ENCODE data around the gene TRIM37. TPM values are rescaled to one million over a fixed set of nuclear protein-coding genes. Genes with fewer than 3 reads are reported as not detected.

The TRIM37 gene
- total RNA-seq, 1 donor from 2014 or later: 25.4 TPM

GRCh38 chr17:58982626-58983025 is 124.1 kb downstream of the TRIM37 start:
- Histone ChIP-seq H3K4me3 (ENCODE audit: insufficient read depth, low read depth, low read length) (no peak overlapping the region), H3K9ac (ENCODE audit: low read length) (no peak overlapping the region), H3K36me3 (ENCODE audit: insufficient read depth, low read length) (no peaks in the 10 kb centered on the region), H4K20me1 (ENCODE audit: insufficient read depth, low read length) (no peaks in the 10 kb centered on the region), H3K9me3 (ENCODE audit: insufficient read depth, low read depth, low read length) (no peaks in the 10 kb centered on the region), H3K4me1 (ENCODE audit: insufficient read depth, low read length) (no peaks in the 10 kb centered on the region), H3K79me2 (ENCODE audit: insufficient read depth, low read length) (no peaks in the 10 kb centered on the region), H2AFZ (ENCODE audit: low read depth, low read length) (no peak overlapping the region), H3K4me2 (ENCODE audit: low read length) (no peak overlapping the region), H3K27ac (ENCODE audit: low read depth, low read length) (no peak overlapping the region), H3K27me3 (ENCODE audit: insufficient read depth, low read length) (no peaks in the 10 kb centered on the region)
- TF ChIP-seq EZH2 (IDR thresholded peaks at IDR 0.05; ENCODE audit: insufficient read depth, low read length): no peak
- TF ChIP-seq, protein P1, sequence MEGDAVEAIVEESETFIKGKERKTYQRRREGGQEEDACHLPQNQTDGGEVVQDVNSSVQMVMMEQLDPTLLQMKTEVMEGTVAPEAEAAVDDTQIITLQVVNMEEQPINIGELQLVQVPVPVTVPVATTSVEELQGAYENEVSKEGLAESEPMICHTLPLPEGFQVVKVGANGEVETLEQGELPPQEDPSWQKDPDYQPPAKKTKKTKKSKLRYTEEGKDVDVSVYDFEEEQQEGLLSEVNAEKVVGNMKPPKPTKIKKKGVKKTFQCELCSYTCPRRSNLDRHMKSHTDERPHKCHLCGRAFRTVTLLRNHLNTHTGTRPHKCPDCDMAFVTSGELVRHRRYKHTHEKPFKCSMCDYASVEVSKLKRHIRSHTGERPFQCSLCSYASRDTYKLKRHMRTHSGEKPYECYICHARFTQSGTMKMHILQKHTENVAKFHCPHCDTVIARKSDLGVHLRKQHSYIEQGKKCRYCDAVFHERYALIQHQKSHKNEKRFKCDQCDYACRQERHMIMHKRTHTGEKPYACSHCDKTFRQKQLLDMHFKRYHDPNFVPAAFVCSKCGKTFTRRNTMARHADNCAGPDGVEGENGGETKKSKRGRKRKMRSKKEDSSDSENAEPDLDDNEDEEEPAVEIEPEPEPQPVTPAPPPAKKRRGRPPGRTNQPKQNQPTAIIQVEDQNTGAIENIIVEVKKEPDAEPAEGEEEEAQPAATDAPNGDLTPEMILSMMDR (IDR thresholded peaks at IDR 0.05; ENCODE audit: insufficient read depth, low read depth, low read length): no peak
- DNase-seq (ENCODE audit: low read depth) (no peak), FAIRE-seq (no peak)
- H3K4me3 Mint-ChIP-seq (ENCODE audit: unreplicated experiment): no peak overlapping the region
- no peaks in the 10 kb centered on the region for H3K9me3 Mint-ChIP-seq (ENCODE audit: unreplicated experiment)
- no peak overlapping the region for H3K27ac Mint-ChIP-seq (ENCODE audit: unreplicated experiment)
- peaks cover 3% of the 10 kb centered on the region for H3K4me1 Mint-ChIP-seq (ENCODE audit: low read depth, unreplicated experiment)
- no peaks in the 10 kb centered on the region for H3K27me3 Mint-ChIP-seq (ENCODE audit: low read depth, unreplicated experiment)
- H3K36me3 Mint-ChIP-seq (ENCODE audit: low read depth, unreplicated experiment): no peaks in the 10 kb centered on the region

DNA sequence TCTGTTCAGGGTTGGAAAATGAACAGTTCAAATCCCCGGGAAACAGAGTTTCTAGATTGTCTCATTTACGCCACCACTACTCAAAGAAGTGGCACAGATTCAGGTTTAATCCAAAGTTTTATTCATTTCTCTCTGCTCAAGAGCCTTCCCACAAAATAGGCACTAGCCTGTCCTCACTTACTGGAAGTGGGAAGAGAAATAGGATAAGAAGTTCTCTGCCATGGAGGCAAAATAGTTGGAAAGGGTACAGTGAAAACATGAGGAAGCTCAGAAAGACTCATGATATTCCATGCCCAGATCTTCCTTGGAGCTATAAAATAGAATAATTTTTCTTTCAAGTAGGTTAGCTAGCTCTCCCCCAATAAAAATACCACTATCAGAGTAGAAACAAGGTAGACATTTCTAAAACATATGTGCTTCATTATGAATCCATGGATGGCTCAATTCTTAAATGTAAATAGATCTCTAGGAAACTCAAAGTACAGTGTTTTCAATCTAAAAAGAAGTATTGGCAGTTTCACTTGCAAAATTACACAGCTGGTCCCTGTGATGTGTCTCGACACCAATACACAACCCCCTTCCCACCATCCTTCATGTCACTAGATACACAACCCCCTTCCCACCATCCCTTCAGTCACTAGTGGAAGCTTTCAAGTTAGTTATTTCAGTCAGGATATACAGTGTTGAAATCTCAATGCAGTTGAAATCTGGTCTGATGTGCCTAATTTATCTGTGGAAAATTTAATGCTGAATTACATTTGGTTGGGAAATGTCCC is 125.8 kb downstream of the TRIM37 start:
- no peaks in the 10 kb centered on the region for H3K36me3 ChIP-seq (ENCODE audit: insufficient read depth, low read length)
- FAIRE-seq (no peak), DNase-seq (ENCODE audit: low read depth) (no peak)
- Mint-ChIP-seq H3K36me3 (ENCODE audit: low read depth, unreplicated experiment) (no peaks in the 10 kb centered on the region), H3K27ac (ENCODE audit: unreplicated experiment) (no peak overlapping the region), H3K4me3 (ENCODE audit: unreplicated experiment) (no peak overlapping the region), H3K4me1 (ENCODE audit: low read depth, unreplicated experiment) (peaks cover 3% of the 10 kb centered on the region), H3K9me3 (ENCODE audit: unreplicated experiment) (no peaks in the 10 kb centered on the region), H3K27me3 (ENCODE audit: low read depth, unreplicated experiment) (no peaks in the 10 kb centered on the region)
- H2AFZ ChIP-seq (ENCODE audit: low read depth, low read length): no peak overlapping the region
- H3K27me3 ChIP-seq (ENCODE audit: insufficient read depth, low read length): no peaks in the 10 kb centered on the region
- H3K9ac ChIP-seq (ENCODE audit: low read length): no peak overlapping the region
- no peaks in the 10 kb centered on the region for H3K79me2 ChIP-seq (ENCODE audit: insufficient read depth, low read length)
- H3K9me3 ChIP-seq (ENCODE audit: insufficient read depth, low read depth, low read length): no peaks in the 10 kb centered on the region
- no peak overlapping the region for H3K4me2 ChIP-seq (ENCODE audit: low read length)
- H3K4me1 ChIP-seq (ENCODE audit: insufficient read depth, low read length): no peaks in the 10 kb centered on the region
- no peak overlapping the region for H3K4me3 ChIP-seq (ENCODE audit: insufficient read depth, low read depth, low read length)
- TF ChIP-seq, protein P1 (IDR thresholded peaks at IDR 0.05; ENCODE audit: insufficient read depth, low read depth, low read length): no peak
- no peak for TF ChIP-seq EZH2 (IDR thresholded peaks at IDR 0.05; ENCODE audit: insufficient read depth, low read length)
- H3K27ac ChIP-seq (ENCODE audit: low read depth, low read length): no peak overlapping the region
- H4K20me1 ChIP-seq (ENCODE audit: insufficient read depth, low read length): no peaks in the 10 kb centered on the region

GRCh38 chr17:58976541-58976940 is 130.1 kb downstream of the TRIM37 start:
- Mint-ChIP-seq H3K27ac (ENCODE audit: unreplicated experiment) (no peak overlapping the region), H3K4me3 (ENCODE audit: unreplicated experiment) (no peak overlapping the region), H3K9me3 (ENCODE audit: unreplicated experiment) (no peaks in the 10 kb centered on the region), H3K4me1 (ENCODE audit: low read depth, unreplicated experiment) (no peaks in the 10 kb centered on the region), H3K27me3 (ENCODE audit: low read depth, unreplicated experiment) (no peaks in the 10 kb centered on the region), H3K36me3 (ENCODE audit: low read depth, unreplicated experiment) (no peaks in the 10 kb centered on the region)
- Histone ChIP-seq H3K4me3 (ENCODE audit: insufficient read depth, low read depth, low read length) (no peak overlapping the region), H3K27me3 (ENCODE audit: insufficient read depth, low read length) (no peaks in the 10 kb centered on the region), H3K27ac (ENCODE audit: low read depth, low read length) (no peak overlapping the region), H4K20me1 (ENCODE audit: insufficient read depth, low read length) (no peaks in the 10 kb centered on the region), H3K36me3 (ENCODE audit: insufficient read depth, low read length) (no peaks in the 10 kb centered on the region), H3K9ac (ENCODE audit: low read length) (no peak overlapping the region), H3K4me2 (ENCODE audit: low read length) (no peak overlapping the region), H2AFZ (ENCODE audit: low read depth, low read length) (no peak overlapping the region), H3K79me2 (ENCODE audit: insufficient read depth, low read length) (no peaks in the 10 kb centered on the region), H3K9me3 (ENCODE audit: insufficient read depth, low read depth, low read length) (no peaks in the 10 kb centered on the region), H3K4me1 (ENCODE audit: insufficient read depth, low read length) (no peaks in the 10 kb centered on the region)
- TF ChIP-seq, protein P1 (IDR thresholded peaks at IDR 0.05; ENCODE audit: insufficient read depth, low read depth, low read length): no peak
- no peak for TF ChIP-seq EZH2 (IDR thresholded peaks at IDR 0.05; ENCODE audit: insufficient read depth, low read length)
- no peak for FAIRE-seq
- DNase-seq (ENCODE audit: low read depth): no peak

All from astrocyte (in vitro differentiated cells and primary cell).